D721Med (cell line): ENCODE results near the gene ADTRP.
"Not testable (repeated sequence)": the region's sequence is repeated elsewhere in the genome, so short reads cannot be mapped to it uniquely, and the experiment has no call there.

Experiments
- DNase-seq: peaks from one replicate; pipeline ENCODE4 v3.0.0; 2011; ENCODE audit warnings: low spot score; ENCODE audit not compliant: insufficient read length
- FAIRE-seq: peaks from 2 replicates; lab custom pipeline; 2011; peaks lifted over from hg19 to GRCh38; lab: Jason Lieb, UNC
- TF ChIP-seq, protein P1 (sequence below): IDR thresholded peaks from 2 replicates; pipeline ENCODE4 v1.5.1; 2012; ENCODE audit warnings: mild to moderate bottlenecking, control low read depth; ENCODE audit not compliant: insufficient read depth; ENCODE audit errors: missing control alignments

Gene ADTRP

DNA sequence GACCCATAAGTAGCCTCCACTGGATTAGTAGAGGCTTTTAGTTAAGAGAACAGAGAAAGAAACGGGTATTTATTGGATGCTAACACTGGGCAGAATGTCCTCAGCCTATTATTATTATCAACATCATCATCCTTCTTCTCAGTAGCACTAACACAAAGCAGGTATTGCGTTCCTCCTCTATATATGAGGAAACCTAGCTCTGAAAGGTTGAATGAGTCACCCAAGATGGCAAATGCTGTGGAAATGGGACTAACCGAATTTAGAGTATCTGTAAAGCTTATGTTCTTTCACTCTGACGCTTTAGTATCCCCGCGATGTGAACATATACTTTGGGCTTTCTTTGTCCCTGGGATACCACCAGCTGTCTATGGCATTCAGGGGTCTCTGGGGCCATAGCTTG lies 77.0 kb downstream of the ADTRP start:
- TF ChIP-seq, protein P1, sequence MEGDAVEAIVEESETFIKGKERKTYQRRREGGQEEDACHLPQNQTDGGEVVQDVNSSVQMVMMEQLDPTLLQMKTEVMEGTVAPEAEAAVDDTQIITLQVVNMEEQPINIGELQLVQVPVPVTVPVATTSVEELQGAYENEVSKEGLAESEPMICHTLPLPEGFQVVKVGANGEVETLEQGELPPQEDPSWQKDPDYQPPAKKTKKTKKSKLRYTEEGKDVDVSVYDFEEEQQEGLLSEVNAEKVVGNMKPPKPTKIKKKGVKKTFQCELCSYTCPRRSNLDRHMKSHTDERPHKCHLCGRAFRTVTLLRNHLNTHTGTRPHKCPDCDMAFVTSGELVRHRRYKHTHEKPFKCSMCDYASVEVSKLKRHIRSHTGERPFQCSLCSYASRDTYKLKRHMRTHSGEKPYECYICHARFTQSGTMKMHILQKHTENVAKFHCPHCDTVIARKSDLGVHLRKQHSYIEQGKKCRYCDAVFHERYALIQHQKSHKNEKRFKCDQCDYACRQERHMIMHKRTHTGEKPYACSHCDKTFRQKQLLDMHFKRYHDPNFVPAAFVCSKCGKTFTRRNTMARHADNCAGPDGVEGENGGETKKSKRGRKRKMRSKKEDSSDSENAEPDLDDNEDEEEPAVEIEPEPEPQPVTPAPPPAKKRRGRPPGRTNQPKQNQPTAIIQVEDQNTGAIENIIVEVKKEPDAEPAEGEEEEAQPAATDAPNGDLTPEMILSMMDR = no peak
- no peak for DNase-seq
- no peak for FAIRE-seq

DNA sequence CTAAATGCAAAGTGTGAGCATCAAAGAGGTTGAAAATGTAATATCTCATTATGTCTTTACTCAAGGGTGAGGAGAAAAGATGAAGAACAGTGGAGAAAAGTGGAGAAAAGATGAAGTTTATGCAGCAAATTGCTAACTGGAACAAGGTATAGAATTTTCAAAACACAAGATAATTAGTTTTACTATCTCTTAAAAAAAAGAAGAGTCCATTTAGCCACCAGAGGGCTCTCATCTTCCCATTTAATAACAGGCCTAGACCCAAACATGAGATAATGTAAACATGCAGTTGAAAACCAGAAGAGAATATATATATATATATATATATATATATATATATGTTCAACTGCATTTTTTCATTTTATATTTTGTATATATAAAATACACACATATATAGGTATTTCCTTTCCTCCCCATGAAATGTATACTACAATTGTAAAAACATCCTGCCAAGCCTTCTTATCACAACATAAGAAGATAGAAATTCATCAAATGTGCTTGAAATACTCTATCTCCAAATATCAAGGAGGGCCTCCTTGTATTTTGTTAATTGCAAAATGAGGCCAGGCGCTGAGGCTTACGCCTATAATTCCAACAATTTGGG lies 78.4 kb downstream of the ADTRP start:
- no peak for FAIRE-seq
- TF ChIP-seq, protein P1 = peak; percentile 44
- no peak for DNase-seq

GRCh38 chr6:11699576-11699975 lies 79.0 kb downstream of the ADTRP start:
- TF ChIP-seq, protein P1 = no peak
- no peak for DNase-seq
- FAIRE-seq = no peak

GRCh38 chr6:11692451-11693376 lies 85.9 kb downstream of the ADTRP start:
- no peak for DNase-seq
- TF ChIP-seq, protein P1 = no peak
- no peak for FAIRE-seq

- FAIRE-seq (no peak), DNase-seq (no peak)
- TF ChIP-seq, protein P1 = no peak
These were observed 88.8 kb downstream of the ADTRP start for GRCh38 chr6:11689847-11690246.

DNA sequence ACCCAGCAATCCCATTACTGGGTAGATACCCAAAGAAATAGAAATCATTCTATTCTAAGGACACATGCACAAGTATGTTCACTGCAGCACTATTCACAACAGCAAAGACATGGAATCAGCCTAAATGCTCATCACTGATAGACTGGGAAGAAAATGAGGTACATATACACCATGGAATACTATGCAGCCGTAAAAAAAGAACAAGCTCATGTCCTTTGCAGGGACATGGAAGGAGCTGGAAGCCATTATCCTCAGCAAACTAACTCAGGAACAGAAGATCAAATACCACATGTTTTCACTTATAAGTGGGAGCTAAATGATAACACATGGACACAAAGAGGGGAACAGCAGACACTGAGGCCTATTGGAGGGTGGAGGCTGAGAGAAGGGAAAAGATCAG lies 89.2 kb downstream of the ADTRP start:
- not testable (repeated sequence) for FAIRE-seq, DNase-seq

GRCh38 chr6:11688425-11688709 lies 90.2 kb downstream of the ADTRP start:
- DNase-seq = no peak
- no peak for FAIRE-seq
- TF ChIP-seq, protein P1 = no peak
